Skin epidermis (tissue), 12 donors: ENCODE results near the gene ACTR1A.

Source experiments
- H3K27ac ChIP-seq, 21 experiments: fragments of 200-600 bp; sonication (generic) in 11 of 21; one replicate each; pipeline ENCODE4 v1.5.0; 2020; ENCODE audit warnings: mild to moderate bottlenecking in 3 of 21, inconsistent platforms in 2 of 21, moderate library complexity in 2 of 21
- H3K4me3 ChIP-seq, 7 experiments: fragments of 200-600 bp; sonication (generic) in 2 of 7; one replicate each; pipeline ENCODE4 v1.5.0; 2020; ENCODE audit warnings: inconsistent platforms in 2 of 7, mild to moderate bottlenecking in 2 of 7, moderate library complexity in 1 of 7

The ACTR1A gene

DNA sequence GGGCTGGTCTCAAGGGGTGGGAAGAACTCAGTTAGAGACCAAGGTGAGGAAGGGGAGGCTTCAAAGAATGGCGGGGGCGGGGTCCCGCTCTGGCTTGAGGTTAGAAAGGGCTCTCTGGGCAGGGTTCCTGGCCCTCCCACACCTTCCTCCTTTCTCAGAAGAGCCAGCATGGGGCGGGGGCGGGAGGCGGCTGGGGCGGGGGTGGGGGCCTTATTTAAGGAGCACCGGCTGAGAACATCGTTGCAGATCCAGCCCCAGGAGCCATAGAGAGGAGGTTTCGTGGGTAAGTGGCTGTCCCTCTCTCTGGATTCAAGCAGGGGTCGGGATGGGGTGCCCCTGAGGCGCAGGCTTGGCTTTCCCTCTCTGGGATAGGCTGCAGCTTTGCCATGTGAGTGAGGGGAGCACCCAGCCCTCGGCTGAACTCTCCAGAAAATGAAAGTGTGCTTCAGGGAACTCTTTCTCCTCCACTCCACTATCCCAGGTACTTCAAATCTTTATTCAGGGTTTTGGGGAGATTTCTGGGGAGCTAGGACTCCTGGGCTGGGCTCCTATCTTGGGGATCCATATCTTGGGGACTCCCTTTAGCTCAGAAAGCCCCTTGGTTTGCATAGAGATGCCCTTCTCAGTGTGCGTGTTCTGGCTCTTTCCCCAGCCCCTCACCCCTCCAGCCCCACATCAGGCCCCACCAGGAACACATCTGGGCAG lies 66.8 kb downstream of the ACTR1A start:
- Histone ChIP-seq H3K27ac (peak overlapping the region in 18 of 21 experiments; percentile 18 to 85 (median 70)), H3K4me3 (peak overlapping the region in 5 of 7 experiments; percentile 24 to 40 (median 29))

DNA sequence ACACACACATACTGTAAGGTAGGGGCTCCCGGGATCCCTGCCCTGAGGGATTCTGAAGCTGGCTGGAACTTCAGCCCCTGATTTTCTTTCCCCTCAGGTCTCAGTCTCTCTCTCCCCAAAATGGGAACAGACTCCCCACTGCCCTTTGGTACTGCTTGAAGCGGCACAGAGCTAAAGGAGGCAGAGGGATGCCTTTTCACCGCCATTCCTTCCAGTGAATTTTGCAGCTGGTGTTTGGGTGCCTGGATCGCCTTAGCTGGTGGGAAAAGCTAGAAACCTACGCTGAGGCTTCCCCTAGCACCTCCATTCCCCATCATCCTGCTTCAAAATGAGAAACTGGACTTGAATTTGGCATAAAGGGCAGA lies 67.4 kb downstream of the ACTR1A start:
- Histone ChIP-seq H3K4me3 (peak overlapping the region in 4 of 7 experiments; percentile 24 to 40 (median 33)), H3K27ac (peak overlapping the region in 19 of 21 experiments; percentile 18 to 85 (median 70))

DNA sequence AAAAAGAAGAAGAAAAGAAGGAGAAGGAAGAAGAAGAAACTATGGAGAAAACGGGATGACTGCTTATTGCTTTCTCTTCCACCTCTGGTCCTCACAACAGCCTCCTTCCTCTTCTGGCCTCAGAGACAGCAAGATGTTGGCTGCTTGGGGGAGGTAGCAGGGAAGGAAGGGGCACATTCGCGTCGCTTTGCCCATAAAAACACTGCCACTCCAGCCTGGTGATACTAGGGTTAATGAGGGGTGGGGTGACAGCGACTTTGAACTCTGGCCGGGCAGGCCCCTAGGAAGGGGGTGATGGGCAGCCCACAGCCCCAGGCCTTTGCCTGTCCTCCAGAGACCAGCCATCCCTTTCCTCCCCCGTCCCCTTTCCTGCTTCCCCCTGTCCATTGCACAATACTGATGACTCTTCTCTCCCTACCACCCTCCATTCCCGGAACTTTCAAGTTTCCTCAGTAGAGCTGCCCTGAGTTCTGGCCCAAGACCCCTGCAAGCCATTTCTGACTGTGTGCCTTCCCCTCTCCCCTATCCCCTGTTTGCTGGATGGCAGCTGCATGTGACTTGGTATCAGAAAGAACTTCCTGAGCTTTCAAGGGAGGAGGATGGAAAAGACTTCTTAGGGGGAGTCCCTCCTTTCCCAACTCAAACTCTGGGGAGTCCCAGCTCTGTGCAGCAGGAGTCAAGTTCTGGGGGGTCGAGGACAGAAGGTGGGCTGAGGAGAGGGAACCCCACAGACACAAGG lies 67.9 kb downstream of the ACTR1A start:
- peak overlapping the region in 19 of 21 experiments; percentile 18 to 85 (median 70) for H3K27ac ChIP-seq
- peak overlapping the region in 1 of 7 experiments; percentile 40 for H3K4me3 ChIP-seq

DNA sequence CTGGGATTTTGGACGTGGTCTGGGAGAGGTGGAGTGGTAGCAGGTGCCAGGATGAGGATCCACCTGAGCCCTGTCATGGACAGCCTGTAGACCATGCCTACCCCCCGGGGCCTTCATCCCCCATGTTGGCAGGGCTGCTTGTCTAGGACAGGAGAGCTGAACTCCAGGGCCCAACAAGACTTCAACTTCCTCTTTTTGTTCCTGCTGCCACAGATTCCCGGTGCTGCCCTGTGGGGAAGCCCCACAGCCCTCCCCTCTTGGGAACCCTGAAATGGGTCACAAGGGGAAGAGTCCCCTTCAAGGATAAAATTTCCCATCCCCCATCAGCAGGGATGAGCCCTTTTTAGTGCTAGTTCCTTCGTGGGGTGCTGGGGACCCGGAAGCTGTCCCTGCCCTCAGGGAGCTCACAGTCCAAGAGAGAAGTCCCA lies 68.9 kb downstream of the ACTR1A start:
- peak overlapping the region in 7 of 21 experiments; percentile 32 to 92 (median 83) for H3K27ac ChIP-seq
- H3K4me3 ChIP-seq, result no peak overlapping the region

DNA sequence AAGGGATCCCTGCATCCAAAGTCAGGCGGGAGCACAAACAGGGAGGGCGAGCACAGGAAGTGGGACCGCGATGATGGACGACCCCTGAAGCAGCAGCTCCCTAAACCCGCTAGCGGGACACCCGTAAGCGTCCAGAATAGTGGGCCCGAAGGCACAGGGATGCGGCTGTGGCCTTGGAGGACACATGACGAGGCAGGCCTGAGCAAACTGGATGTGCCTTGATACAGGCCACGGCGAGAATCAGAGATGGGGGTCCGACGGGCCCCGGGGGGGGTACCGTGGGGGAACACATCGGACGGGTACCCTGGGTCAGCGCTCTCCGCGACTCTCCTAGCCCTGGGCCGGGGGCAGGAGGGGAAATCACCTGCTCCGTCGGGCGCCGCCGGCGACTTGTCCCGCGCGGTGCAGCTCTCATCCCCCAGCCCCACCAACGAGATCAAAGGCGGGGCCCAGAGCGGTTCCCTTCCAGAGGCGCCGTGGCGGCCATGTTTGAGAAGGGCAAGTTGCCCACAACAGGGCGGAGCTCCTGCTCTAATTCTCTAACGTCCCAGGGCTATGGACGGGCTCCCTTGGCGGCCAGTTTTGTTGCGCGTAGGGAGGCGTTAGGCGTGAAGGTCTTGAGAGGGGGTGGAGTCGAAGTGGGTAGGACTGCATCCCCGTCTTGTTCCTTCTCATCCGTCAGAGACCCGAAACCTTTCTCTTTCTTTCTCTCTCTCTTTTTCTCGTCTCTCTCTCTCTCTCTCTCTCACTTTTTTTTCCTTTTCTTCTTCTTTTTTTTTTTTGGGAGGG lies 70.2 kb downstream of the ACTR1A start, which contains the start of gene CUEDC2:
TSS of gene CUEDC2 (minus strand) at position 413 of the 789 bp plus-strand sequence. CDS start 7,386 bp downstream, outside the sequence.
- Histone ChIP-seq H3K4me3 (peak within 1 kb of the TSS; percentile 49 to 88 (median 80)), H3K27ac (peak within 1 kb of the TSS; percentile 58 to 94 (median 87))

DNA sequence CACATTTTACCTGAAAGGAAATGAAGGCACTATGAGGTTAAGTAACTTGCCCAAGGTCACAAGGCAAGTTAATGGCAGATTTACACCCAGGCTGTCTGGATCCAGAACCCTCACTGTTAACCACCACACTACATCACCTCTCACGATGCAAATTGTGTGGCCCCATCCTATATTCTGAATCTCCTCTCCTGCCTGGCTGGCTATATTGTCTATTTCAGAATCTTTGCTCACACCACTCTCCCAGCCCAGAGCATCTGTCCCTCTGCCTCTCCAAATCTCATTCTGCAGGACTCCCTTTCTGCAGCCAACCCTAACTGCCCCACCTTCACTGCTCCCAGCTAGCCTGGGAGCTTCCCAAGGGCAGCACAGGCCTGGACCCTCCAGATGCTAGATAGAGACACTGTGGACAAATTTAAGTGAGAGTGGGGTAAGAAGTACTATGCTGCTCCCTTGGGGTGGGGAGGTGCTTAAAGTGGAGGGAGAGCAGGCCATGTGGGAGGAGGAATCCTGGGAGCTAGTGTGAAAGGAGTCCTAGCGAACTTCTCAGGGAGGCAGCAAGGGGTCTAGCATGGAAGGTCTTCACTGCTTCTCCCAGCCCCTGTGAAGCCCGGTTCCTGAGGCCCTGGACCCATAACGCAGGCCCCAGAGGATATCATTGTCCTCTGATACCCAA lies 70.9 kb downstream of the ACTR1A start:
- Histone ChIP-seq H3K27ac (peak overlapping the region in 20 of 21 experiments; percentile 70 to 94 (median 87)), H3K4me3 (peak overlapping the region; percentile 49 to 88 (median 80))

DNA sequence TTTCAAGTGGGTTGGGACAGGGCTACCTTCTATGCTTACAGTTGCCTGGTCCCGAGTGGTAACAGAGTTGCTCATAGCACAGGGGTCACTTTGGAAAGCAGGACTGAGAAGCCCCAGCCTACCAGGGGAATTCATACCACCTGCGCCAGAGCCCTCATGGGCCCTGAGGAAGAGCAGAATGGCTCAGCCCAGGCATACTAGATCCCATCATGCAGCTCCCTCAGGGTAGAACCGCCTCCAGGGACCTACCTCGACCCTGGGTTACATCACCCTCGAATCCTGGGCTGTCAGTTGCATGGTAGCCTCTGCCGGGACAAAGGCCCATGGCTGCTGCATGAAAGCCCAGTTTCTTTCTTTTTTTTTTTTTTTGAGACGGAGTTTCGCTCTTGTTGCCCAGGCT lies 73.0 kb downstream of the ACTR1A start:
- H3K27ac ChIP-seq, result no peak overlapping the region
- H3K4me3 ChIP-seq, result no peak overlapping the region
